Astrocyte (in vitro differentiated cells and primary cell): ENCODE measurements around the gene POU2F3.

Source experiments
- CTCF ChIP-seq: IDR thresholded peaks from 2 replicates; pipeline ENCODE4 v1.5.1; 2011; ENCODE audit warnings: low read depth, mild to moderate bottlenecking, inconsistent platforms, low read length, moderate library complexity; ENCODE audit not compliant: insufficient read depth
- EZH2 ChIP-seq: IDR thresholded peaks from 2 replicates; pipeline ENCODE4 v1.6.1; 2012; ENCODE audit warnings: mild to moderate bottlenecking, low read length, inconsistent platforms; ENCODE audit not compliant: insufficient read depth

GRCh38 chr11:120244476-120245365, 4.8 kb downstream of the POU2F3 start:
- TF ChIP-seq CTCF: no peak
- TF ChIP-seq EZH2: no peak
